ENCODE data around the gene UFC1.

Gene UFC1

DNA sequence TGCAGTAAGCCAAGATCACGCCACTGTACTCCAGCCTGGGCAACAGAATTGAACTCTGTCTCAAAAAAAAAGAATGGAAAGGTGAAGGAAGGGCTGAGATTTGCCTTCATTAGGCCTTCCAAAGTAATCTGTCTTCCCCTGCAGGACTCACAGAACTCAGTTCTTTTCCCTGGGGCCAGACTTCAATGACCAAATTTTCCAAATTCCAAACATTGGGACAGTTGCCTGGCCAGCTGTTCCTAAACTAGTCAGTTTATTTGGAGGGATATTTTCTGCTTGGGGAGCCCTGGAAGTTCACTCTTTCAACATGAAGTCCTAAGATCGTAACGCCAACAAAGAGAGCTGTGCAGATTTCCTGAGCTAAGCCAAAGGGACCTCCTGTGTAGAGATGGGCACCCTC, 15.9 kb upstream of the UFC1 start:
- no peak for DNase-seq

DNA sequence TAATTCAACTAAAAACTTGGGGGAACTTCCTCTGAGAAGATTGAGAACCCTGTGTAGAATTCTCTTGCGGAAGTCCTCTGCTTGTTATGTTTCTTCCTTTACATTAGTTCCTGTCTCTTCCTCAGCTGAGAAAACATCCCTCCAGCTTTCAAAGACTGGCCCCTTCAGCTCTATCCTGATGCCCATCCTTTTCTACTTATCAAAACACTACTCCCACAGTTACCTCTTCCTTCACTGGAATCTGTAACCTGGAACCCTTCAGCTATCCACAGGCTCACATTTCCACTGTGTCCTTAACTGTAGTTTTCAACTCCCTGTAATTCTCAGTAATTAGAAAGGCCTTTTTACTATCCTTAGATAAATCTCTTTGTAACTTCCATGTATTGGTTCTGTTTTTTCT, 15.3 kb upstream of the UFC1 start:
- DNase-seq: no peak

DNA sequence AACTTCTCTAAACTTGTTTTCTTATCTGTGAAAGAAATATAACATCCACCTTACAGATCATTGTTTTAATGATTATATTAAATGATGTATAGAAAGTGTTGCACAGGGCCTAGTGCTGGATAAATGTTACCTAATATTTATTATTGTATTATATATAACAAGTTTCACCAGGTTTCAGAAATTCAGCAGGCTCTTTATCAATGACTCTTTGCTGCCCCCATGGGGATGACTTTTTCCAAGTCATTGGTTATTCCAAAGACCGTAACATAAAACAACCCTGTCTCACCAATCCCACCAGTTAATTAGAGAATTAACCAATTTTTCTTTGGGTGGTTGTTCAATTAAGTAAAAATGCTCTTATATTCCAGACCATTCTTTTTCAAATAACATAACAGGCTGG, 14.0 kb upstream of the UFC1 start:
- DNase-seq: peak; percentile 49

DNA sequence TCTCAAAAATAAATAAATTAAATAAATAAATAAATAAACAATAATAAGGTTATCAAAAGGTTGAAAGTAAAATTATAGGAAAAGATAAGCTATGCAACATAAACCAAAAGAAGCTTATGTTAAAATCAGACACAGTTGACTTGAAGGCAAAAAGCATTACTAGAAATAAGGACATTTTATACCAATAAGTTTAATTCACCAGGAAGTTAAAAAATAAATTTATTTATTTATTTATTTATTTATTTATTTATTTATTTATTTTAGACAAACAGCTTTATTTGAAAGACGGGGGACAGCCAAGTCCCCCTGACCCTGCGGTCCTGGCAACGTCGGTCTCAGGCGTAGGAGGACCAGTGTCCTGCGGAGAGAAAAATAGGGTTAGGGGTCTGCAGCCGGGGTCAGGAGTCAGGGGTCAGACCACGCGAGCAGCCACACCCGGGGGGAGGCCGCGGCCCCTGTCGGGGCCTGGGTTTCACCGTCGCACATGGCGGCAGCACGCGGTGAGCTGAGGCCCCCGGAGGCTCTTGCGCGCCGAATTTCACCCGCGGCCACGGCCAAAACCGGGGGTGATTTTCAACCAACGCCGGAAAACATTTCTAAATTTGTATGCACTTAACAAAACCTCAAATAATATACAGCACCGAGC, 12.9 kb upstream of the UFC1 start:
- DNase-seq: no peak

DNA sequence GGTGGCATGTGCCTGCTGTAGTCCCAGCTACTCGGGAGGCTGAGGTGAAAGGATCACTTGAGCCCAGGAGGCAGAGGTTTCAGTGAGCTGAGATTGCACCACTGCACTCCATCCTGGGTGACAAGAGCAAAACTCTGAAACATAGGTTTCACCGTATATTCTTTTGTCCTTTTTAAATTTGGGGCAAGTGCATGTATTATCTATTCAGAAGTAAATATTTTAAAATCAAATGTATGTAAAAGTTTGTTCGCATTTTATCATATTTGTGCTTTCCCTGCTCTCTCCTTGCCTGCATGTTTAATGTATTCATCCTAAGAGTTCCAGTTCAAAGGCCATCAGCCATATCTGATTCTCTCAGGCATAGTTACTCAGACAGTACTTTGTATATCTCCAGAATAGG, 7.9 kb upstream of the UFC1 start:
- DNase-seq: no peak

DNA sequence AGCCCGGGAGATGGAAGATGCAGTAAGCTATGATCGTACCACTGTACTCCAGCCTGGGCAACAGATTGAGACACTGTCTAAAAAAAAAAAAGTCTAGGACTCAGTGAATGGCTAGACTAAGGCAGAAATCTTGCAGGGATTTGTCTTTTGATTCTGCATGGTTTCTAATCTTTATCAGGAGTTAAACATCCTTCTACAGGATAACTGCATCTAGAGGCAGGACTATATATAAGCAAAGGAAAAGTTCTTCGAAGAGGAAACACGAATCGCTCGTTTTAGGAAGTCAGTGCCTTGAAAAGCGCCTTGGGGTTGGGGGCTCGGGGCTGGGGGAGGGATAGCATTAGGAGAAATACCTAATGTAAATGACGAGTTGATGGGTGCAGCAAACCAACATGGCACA, 602 bp upstream of the UFC1 start:
- no peak for DNase-seq

DNA sequence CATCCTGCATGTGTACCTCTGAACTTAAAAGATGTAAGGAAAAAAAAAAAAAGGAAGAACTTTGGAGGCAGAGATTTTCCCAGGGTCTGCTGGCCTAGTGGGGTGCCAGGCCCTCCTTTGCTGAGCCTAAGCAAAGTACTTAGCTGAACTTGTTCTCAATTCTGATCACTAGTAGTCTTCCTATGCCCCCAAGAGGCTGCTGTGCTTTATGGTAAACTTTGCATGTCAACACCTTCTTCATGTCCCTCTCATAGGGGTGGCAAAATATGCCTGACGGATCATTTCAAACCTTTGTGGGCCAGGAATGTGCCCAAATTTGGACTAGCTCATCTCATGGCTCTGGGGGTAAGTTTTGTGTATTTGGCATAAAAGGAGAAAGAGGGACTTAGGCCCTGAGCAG, 4.1 kb downstream of the UFC1 start:
- DNase-seq: no peak

DNA sequence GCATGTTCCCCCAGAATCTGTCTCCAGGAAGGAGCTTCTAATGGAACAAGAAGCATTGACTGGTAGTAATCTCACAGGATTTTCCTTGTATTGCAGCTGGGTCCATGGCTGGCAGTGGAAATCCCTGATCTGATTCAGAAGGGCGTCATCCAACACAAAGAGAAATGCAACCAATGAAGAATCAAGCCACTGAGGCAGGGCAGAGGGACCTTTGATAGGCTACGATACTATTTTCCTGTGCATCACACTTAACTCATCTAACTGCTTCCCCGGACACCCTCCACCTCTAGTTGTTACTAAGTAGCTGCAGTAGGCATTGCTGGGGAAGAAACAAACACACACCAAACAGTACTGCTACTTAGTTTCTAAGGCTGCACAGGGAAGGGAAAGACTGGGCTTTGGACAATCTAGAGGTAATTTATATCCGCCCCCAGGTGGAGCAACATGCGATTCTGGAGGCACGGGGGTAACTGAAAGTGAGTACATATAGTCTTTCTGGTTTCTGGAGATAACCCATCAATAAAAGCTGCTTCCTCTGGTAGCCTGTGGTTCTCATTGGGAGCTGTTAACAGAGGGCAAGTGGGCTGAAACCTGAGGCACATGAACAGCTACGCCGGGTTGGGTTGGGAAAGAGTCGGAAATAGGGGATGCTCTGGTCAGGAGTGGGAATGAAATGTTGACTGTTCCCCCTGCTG, 4.7 kb downstream of the UFC1 start:
- no peak for DNase-seq

DNA sequence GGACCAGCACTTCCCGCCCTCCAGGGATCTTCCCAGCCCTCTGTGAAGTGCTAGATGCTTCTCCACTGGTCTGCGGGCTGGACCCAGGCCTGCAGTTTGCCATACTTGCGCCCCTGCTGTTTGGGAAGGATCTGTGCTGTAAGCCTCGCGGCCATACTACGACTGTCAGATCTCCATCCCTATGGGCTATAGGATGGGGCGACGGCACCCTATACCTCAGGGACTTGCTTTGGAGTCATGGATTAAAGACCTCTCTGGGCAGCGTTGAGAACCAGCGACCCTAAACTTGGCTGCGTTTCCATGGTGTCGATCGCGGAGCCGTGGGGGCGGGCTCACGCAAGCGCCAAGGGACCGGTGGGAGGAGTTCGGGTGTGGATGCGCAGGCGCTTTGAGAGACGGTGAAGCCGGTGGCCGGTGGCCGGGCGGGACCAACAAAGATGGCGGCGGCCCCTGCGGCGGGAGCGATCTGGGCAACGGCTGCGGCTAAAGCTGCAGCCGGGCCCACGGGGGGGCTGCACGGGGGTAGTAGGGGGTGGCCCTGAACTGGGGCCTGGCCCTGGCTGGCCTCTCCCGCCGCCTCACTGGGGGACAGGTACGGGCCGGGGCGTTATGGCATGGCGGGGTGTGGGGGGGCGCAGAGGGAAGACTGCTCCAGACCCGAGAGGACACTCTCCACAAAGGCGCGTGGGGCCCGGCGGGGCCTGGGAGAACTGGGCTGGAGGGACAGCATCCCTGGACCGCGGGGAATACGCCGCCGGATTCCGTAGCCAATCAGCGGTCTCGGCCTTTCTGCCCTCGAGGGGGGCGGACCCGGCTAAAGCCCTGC, 5.5 kb downstream of the UFC1 start, which contains the start of gene USP21:
Gene USP21, plus strand, starts transcription at position 414 of the 826 bp plus-strand sequence. CDS start 1,141 bp downstream, outside the sequence.
- peak; percentile 91 for DNase-seq

DNA sequence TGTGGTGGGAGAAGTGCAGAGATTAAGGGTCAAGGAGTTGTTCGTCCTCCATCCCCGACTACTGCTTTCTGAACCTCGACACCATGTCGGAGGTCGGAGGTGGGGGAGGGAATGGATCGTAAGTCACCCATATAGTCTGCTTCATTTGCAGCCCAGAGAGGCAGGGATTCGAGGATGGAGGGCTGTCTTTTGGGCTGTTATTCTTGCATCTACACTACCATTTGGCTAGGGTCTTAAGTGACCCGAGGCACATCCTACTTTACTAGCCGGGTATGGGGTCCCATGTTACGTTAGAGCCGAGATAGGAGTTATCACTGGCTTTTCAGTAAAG, 6.1 kb downstream of the UFC1 start:
- DNase-seq: no peak

DNA sequence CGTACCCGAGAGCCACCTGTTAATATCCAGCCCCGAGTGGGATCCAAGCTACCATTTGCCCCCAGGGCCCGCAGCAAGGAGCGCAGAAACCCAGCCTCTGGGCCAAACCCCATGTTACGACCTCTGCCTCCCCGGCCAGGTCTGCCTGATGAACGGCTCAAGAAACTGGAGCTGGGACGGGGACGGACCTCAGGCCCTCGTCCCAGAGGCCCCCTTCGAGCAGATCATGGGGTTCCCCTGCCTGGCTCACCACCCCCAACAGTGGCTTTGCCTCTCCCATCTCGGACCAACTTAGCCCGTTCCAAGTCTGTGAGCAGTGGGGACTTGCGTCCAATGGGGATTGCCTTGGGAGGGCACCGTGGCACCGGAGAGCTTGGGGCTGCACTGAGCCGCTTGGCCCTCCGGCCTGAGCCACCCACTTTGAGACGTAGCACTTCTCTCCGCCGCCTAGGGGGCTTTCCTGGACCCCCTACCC, 6.9 kb downstream of the UFC1 start:
- no peak for DNase-seq

DNA sequence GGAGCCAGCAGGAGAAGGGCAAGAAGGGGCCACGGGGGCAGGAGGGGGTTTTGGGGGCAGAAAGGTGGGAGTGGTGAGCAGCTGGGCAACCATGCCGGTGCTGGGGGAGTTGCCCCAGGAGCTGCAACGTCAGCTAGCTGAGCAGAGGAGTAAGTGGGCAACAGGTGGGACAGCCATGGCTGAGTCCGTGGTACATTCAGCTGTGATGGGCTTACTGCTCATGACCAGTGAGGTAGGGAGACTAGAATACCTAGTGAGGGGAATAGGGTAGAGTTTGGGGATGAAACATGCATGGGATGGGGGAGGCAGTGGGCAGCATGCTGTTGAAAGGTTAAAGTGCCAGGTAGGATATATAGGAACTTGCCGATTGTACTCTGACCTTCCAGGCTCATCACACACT, 7.9 kb downstream of the UFC1 start:
- DNase-seq: no peak

DNA sequence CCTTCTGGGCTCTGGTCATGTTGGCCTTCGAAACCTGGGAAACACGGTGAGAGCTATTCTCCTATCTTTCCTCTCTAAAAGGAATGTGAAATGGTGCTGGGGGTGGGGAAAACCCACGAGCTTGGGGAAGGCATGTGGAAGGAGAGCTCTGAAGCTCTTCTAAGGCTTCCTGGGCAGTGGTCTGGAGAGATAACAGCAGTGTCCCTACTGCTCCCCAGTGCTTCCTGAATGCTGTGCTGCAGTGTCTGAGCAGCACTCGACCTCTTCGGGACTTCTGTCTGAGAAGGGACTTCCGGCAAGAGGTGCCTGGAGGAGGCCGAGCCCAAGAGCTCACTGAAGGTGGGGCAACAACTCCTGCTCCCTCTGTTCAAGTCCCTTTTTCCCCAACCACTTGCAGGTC, 8.3 kb downstream of the UFC1 start:
- DNase-seq: no peak

DNA sequence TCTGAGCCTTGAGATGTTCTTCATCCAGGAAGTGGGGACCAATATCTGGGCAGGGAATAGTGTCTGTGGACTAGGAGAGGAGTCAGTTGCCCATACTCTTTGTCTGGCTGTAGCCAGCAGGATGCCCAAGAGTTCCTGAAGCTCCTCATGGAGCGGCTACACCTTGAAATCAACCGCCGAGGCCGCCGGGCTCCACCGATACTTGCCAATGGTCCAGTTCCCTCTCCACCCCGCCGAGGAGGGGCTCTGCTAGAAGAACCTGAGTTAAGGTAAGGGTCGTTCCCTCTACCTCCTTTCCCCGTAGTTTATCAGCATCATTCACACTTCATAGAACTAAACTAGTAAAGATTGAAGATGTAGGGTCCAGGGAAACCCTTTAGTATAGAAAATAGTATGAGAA, 9.0 kb downstream of the UFC1 start:
- no peak for DNase-seq

DNA sequence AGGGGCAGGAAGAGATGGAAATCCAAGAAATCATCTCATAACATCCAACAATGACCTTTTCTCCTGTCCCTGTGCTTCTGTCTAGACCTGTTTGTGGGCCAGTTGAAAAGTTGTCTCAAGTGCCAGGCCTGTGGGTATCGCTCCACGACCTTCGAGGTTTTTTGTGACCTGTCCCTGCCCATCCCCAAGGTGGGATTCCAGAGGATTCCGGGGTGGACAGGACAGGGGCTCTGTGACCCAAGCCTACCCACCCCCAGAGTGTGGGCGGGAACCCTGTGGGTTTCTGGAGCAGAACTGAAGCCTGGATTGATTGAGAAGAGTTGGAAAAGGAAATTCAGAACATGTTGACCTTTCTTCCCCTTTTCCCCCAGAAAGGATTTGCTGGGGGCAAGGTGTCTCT, 10.0 kb downstream of the UFC1 start:
- DNase-seq: no peak

DNA sequence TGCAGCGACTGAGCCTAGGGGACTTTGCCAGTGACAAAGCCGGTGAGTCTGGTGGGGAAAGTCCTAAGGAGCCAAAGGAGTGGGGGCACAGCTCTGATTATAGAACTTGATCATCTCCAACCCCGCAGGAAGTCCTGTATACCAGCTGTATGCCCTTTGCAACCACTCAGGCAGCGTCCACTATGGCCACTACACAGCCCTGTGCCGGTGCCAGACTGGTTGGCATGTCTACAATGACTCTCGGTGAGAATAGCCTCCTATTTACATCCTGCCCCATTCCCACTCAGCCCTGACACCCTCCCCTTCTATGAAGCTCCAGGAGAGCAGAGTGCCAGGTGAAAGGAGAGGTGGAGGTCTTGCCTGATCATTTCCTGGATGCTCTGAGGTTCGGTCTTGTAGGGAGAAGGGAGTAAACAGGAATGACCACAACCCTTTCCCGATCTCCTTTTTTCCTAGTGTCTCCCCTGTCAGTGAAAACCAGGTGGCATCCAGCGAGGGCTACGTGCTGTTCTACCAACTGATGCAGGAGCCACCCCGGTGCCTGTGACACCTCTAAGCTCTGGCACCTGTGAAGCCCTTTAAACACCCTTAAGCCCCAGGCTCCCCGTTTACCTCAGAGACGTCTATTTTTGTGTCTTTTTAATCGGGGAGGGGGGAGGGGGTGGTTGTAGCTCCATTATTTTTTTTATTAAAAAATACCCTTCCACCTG, 11.3 kb downstream of the UFC1 start:
- DNase-seq: no peak

DNA sequence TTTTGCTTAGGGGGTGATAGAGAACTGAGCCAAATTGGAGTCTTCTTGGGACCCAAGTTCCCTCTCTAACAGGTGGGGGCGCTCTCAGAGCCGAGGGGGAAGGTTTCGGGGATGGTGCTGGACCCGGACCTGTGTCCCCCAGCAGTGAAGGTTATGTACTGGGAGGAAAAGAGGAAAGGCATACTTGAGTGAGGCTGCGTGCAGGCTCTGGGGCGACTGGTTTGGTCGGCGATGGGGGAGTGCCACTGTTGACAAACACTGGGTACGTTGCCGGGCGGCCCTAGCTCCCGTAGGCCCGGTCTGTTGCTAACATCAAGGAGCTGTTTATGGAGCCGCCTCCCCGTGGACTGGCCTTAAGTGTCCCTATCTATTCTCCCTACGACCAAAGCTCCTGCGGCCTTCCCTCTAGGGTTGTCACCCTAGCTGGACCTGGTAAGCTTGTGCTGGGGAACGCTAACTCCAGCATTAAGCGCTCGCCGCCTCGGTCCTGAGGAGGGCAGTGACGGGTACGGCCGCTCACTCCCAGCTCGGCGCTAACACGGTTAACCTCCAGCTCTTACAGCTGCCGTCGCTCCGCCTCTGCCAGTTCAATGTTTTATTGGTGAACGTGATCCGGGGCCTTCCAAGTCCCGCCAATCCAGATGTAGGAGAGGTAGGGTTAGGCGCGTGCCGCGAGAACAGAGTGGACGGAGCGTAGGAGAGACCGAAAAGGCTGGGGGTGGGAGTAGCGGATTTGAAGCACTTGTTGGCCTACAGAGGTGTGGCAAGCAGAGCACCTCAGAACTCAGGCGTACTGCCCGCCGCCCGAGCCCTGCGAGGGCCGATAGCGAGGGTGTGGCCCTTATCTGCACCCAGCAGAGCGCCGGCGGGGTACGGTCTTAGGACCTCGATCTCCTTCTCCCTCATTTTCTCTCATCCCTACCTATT, 12.2 kb downstream of the UFC1 start, which contains the start of gene PPOX:
Gene PPOX, plus strand, starts transcription at position 685 of the 927 bp plus-strand sequence. CDS start 422 bp downstream, outside the sequence.
- DNase-seq: peak; percentile 98

DNA sequence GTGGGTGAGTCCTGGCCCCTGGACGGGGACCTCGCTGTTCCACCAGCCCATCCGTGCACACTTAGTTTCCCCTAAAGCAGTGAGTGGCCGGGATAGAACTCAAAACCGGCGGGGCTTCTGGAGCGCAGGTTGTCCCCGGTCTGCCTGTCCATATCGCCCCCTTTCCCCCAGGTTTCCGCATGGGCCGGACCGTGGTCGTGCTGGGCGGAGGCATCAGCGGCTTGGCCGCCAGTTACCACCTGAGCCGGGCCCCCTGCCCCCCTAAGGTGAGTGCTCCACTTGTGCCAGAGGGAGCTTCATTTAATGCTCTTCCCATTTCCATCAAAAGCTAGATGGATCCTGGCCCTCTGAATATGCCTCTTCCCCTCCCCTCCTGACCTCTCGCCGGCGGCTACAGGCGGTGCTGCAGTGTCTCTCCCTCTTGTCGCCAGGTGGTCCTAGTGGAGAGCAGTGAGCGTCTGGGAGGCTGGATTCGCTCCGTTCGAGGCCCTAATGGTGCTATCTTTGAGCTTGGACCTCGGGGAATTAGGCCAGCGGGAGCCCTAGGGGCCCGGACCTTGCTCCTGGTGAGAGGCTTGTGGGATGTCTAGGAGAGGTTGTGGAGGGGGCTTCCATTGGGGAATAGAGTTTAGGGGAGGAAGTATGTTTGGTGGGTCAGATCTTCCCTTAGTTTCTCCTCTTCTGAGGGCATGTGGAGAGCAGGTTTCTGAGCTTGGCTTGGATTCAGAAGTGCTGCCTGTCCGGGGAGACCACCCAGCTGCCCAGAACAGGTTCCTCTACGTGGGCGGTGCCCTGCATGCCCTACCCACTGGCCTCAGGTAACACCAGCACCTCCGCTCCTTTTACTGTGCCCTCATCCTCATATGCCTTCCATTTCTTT, 13.1 kb downstream of the UFC1 start:
- DNase-seq: no peak

DNA sequence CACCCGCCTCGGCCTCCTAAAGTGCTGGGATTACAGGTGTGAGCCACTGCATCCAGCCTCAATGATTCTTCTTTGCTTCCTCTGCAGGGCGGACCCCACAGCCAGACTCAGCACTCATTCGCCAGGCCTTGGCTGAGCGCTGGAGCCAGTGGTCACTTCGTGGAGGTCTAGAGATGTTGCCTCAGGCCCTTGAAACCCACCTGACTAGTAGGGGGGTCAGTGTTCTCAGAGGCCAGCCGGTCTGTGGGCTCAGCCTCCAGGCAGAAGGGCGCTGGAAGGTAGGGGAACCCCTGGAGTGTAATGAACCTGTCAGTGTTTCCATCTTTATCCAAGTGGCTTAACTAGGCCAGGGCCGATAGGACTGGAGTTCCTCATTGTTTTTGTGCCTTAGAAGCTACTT, 15.1 kb downstream of the UFC1 start:
- DNase-seq: no peak

DNA sequence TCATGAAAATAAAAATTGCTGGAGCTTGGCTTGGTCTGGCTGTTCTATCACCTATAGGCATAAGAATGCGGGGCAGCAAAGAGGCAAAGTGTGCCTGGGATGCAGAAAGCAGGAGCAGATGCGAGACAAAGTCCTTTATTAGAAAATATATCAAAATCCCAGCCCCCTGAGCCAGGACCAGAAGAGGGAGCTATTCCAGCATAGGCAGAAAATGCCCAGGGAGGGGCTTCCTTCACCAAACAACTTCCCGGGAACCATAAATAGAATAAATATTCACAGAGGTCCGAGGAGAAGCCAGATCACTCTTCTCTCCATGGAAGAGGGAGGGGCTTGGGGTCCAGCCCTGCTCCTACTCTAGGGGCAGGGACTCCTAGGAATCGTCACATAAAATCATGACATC, 17.4 kb downstream of the UFC1 start:
- no peak for DNase-seq

DNA sequence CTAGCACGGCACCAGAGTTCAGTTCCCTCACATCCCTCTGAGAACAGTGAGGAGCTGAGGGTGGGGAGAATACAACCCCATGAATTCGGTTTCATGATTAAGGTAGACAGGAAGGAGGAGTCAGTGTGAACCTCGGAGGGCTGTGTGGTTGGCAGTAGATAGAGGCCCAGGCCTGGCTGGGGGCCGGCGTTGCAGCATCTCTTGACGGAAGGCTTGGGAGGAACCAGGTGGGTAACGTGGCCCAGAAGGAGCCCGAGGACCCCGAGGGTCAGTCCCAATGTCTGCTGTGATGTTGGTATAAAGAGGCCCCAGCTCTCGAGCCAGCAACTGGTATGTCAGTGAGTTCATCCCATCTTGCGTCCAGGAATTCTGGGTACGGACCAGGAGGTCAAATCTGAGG, 17.9 kb downstream of the UFC1 start:
- DNase-seq: no peak

Measured in CD4-positive, alpha-beta T cell treated with Interleukin-4 for 4 hours (primary cell).